Measurements from ENCODE around the gene SNX8. TPM values are rescaled to one million over a fixed set of nuclear protein-coding genes. Genes with fewer than 3 reads are reported as not detected.

SNX8 gene
- polyA plus RNA-seq, 2 of the 4 experiments (the other 2 are of a cell fraction): 21.2 to 36.3 TPM

GRCh38 chr7:2295936-2296620 lies 18.2 kb downstream of the SNX8 start (continued):
- no peak for TF ChIP-seq ELK1 (IDR thresholded peaks at IDR 0.05; ENCODE audit: low read depth, low read length)
- no peak for TF ChIP-seq HOXB13 (CRISPR knock-in tag; IDR thresholded peaks at IDR 0.05; ENCODE audit: low read depth)

- WGBS (ENCODE audit: missing lambda C conversion rate): 97% methylated on average over 6 of the region's 6 CpGs
- H3K4me2 ChIP-seq: no peak overlapping the region
- ChIA-PET CTCF (interaction anchor here (1.2 kb wide), 1 partner anchor 29 kb away, joined by 3 read pairs; no protein-coding TSS in a partner anchor), POLR2A (no interaction called here)
- H3K4me1 ChIP-seq: no peaks in the 10 kb centered on the region
- no peak for FAIRE-seq
- no peak overlapping the region for H3K27ac ChIP-seq
- no peaks in the 10 kb centered on the region for H3K9me3 ChIP-seq
- DNase-seq (ENCODE audit: low read depth in 1 of 2, low spot score in 1 of 2): no peak
- ATAC-seq: no peak
- H3K4me3 ChIP-seq: no peak overlapping the region
- TF ChIP-seq HOXB5 (CRISPR knock-in tag; IDR thresholded peaks at IDR 0.05) (no peak), SREBF2 (IDR thresholded peaks at IDR 0.05) (no peak), RARB (CRISPR knock-in tag; IDR thresholded peaks at IDR 0.05) (no peak), PHF8 (IDR thresholded peaks at IDR 0.05; ENCODE audit: borderline replicate concordance, low read depth) (no peak), JUN (IDR thresholded peaks at IDR 0.05) (no peak), EHMT2 (IDR thresholded peaks at IDR 0.05; ENCODE audit: low read depth) (no peak), E2F6 (IDR thresholded peaks at IDR 0.05; ENCODE audit: borderline replicate concordance, low read depth) (no peak), NFE2L2 (conservative IDR thresholded peaks at IDR 0.05; ENCODE audit: low read length) (no peak), HMGXB4 (CRISPR knock-in tag; IDR thresholded peaks at IDR 0.05; ENCODE audit: borderline replicate concordance) (no peak), EHF (CRISPR knock-in tag; IDR thresholded peaks at IDR 0.05) (no peak), ZNF302 (CRISPR knock-in tag; IDR thresholded peaks at IDR 0.05) (no peak), ATOH8 (CRISPR knock-in tag; IDR thresholded peaks at IDR 0.05; ENCODE audit: low read depth) (no peak), CBX2 (IDR thresholded peaks at IDR 0.05; ENCODE audit: borderline replicate concordance, low read depth) (no peak), MAX (IDR thresholded peaks at IDR 0.05) (no peak), HEYL (CRISPR knock-in tag; IDR thresholded peaks at IDR 0.05) (no peak), JUNB (IDR thresholded peaks at IDR 0.05) (no peak)
Measured at GRCh38 chr7:2290877-2291276, 23.4 kb downstream of the SNX8 start.

- H3K27ac ChIP-seq: no peak overlapping the region
- H3K4me3 ChIP-seq: no peak overlapping the region
- DNase-seq (ENCODE audit: low read depth in 1 of 2, low spot score in 1 of 2) (no peak), FAIRE-seq (no peak), ATAC-seq (no peak)
- ChIA-PET CTCF (no interaction called here), POLR2A (no interaction called here)
- 95% methylated on average over 13 of the region's 13 CpGs for WGBS (ENCODE audit: missing lambda C conversion rate)
- no peaks in the 10 kb centered on the region for H3K9me3 ChIP-seq
- H3K4me1 ChIP-seq: no peaks in the 10 kb centered on the region
- H3K4me2 ChIP-seq: no peak overlapping the region
- TF ChIP-seq E2F6 (IDR thresholded peaks at IDR 0.05; ENCODE audit: borderline replicate concordance, low read depth) (no peak), MAFK (IDR thresholded peaks at IDR 0.05; ENCODE audit: partially characterized antibody) (no peak), POLR2A (IDR thresholded peaks at IDR 0.05; ENCODE audit: low read length) (no peak), CBX8 (IDR thresholded peaks at IDR 0.05) (no peak)
Measured at GRCh38 chr7:2289621-2290020, 24.6 kb downstream of the SNX8 start.

Measured in A549 (cell line).